ENCODE results near the gene NR0B2.
"Not testable (repeated sequence)": the region's sequence is repeated elsewhere in the genome, so short reads cannot be mapped to it uniquely, and the experiment has no call there.

Gene NR0B2

GRCh38 chr1:26949926-26950319 lies 36.1 kb upstream of the NR0B2 start:
- H3K36me3 ChIP-seq (ENCODE audit: insufficient read depth, low read length), result peaks cover 24% of the 10 kb centered on the region
- H3K27me3 ChIP-seq (ENCODE audit: control insufficient read depth in 1 of 2, insufficient read depth in 2 of 2, low read length in 2 of 2), result no peaks in the 10 kb centered on the region

GRCh38 chr1:26949266-26949925 lies 35.6 kb upstream of the NR0B2 start:
- Histone ChIP-seq H3K4me1 (ENCODE audit: insufficient read depth, low read length) (no peaks in the 10 kb centered on the region), H3K27me3 (ENCODE audit: control insufficient read depth in 1 of 2, insufficient read depth in 2 of 2, low read length in 2 of 2) (no peaks in the 10 kb centered on the region), H3K9me3 (ENCODE audit: low read length) (no peaks in the 10 kb centered on the region), H3K27ac (ENCODE audit: low read depth, low read length) (no peak overlapping the region), H3K4me3 (ENCODE audit: low read depth in 1 of 2, low read length in 2 of 2) (no peak overlapping the region), H3K9ac (ENCODE audit: low read length) (no peak overlapping the region), H3K36me3 (ENCODE audit: insufficient read depth, low read length) (peaks cover 24% of the 10 kb centered on the region)

More at GRCh38 chr1:26949926-26950319, 36.1 kb upstream of the NR0B2 start:
- Histone ChIP-seq H3K27ac (ENCODE audit: low read depth, low read length) (no peak overlapping the region), H3K4me3 (ENCODE audit: low read depth in 1 of 2, low read length in 2 of 2) (no peak overlapping the region), H3K4me1 (ENCODE audit: insufficient read depth, low read length) (no peaks in the 10 kb centered on the region), H3K9ac (ENCODE audit: low read length) (no peak overlapping the region), H3K9me3 (ENCODE audit: low read length) (no peaks in the 10 kb centered on the region)

GRCh38 chr1:26948725-26949057 lies 34.9 kb upstream of the NR0B2 start:
- not testable (repeated sequence) for H3K9ac ChIP-seq (ENCODE audit: low read length); H3K9me3 ChIP-seq (ENCODE audit: low read length); H3K4me1 ChIP-seq (ENCODE audit: insufficient read depth, low read length); H3K4me3 ChIP-seq (ENCODE audit: low read depth in 1 of 2, low read length in 2 of 2); H3K27ac ChIP-seq (ENCODE audit: low read depth, low read length); H3K27me3 ChIP-seq (ENCODE audit: control insufficient read depth in 1 of 2, insufficient read depth in 2 of 2, low read length in 2 of 2)
- H3K36me3 ChIP-seq (ENCODE audit: insufficient read depth, low read length), result peaks cover 25% of the 10 kb centered on the region

- no peak overlapping the region for H3K4me3 ChIP-seq (ENCODE audit: low read depth in 1 of 2, low read length in 2 of 2)
- H3K27ac ChIP-seq (ENCODE audit: low read depth, low read length), result no peak overlapping the region
- H3K4me1 ChIP-seq (ENCODE audit: insufficient read depth, low read length), result no peaks in the 10 kb centered on the region
- H3K27me3 ChIP-seq (ENCODE audit: control insufficient read depth in 1 of 2, insufficient read depth in 2 of 2, low read length in 2 of 2), result no peaks in the 10 kb centered on the region
- no peaks in the 10 kb centered on the region for H3K9me3 ChIP-seq (ENCODE audit: low read length)
- no peak overlapping the region for H3K9ac ChIP-seq (ENCODE audit: low read length)
- peaks cover 48% of the 10 kb centered on the region for H3K36me3 ChIP-seq (ENCODE audit: insufficient read depth, low read length)
These were observed 32.5 kb upstream of the NR0B2 start for GRCh38 chr1:26946270-26946669.

- H3K9me3 ChIP-seq (ENCODE audit: low read length), result no peaks in the 10 kb centered on the region
- H3K4me3 ChIP-seq (ENCODE audit: low read depth in 1 of 2, low read length in 2 of 2), result no peak overlapping the region
- H3K9ac ChIP-seq (ENCODE audit: low read length), result no peak overlapping the region
- H3K27ac ChIP-seq (ENCODE audit: low read depth, low read length), result no peak overlapping the region
- H3K36me3 ChIP-seq (ENCODE audit: insufficient read depth, low read length), result peaks cover 50% of the 10 kb centered on the region
- H3K4me1 ChIP-seq (ENCODE audit: insufficient read depth, low read length), result no peaks in the 10 kb centered on the region
- H3K27me3 ChIP-seq (ENCODE audit: control insufficient read depth in 1 of 2, insufficient read depth in 2 of 2, low read length in 2 of 2), result no peaks in the 10 kb centered on the region
These were observed 32.0 kb upstream of the NR0B2 start for GRCh38 chr1:26945728-26946127.

- H3K4me1 ChIP-seq (ENCODE audit: insufficient read depth, low read length), result no peaks in the 10 kb centered on the region
- H3K9me3 ChIP-seq (ENCODE audit: low read length), result no peaks in the 10 kb centered on the region
- no peak overlapping the region for H3K9ac ChIP-seq (ENCODE audit: low read length)
- H3K4me3 ChIP-seq (ENCODE audit: low read depth in 1 of 2, low read length in 2 of 2), result no peak overlapping the region
- peaks cover 50% of the 10 kb centered on the region for H3K36me3 ChIP-seq (ENCODE audit: insufficient read depth, low read length)
- H3K27ac ChIP-seq (ENCODE audit: low read depth, low read length), result no peak overlapping the region
- H3K27me3 ChIP-seq (ENCODE audit: control insufficient read depth in 1 of 2, insufficient read depth in 2 of 2, low read length in 2 of 2), result no peaks in the 10 kb centered on the region
These were observed 31.4 kb upstream of the NR0B2 start for GRCh38 chr1:26945138-26945537.

- no peak overlapping the region for H3K4me3 ChIP-seq (ENCODE audit: low read depth in 1 of 2, low read length in 2 of 2)
- no peak overlapping the region for H3K27ac ChIP-seq (ENCODE audit: low read depth, low read length)
- no peaks in the 10 kb centered on the region for H3K9me3 ChIP-seq (ENCODE audit: low read length)
- H3K4me1 ChIP-seq (ENCODE audit: insufficient read depth, low read length), result no peaks in the 10 kb centered on the region
- H3K36me3 ChIP-seq (ENCODE audit: insufficient read depth, low read length), result peaks cover 50% of the 10 kb centered on the region
- no peak overlapping the region for H3K9ac ChIP-seq (ENCODE audit: low read length)
- no peaks in the 10 kb centered on the region for H3K27me3 ChIP-seq (ENCODE audit: control insufficient read depth in 1 of 2, insufficient read depth in 2 of 2, low read length in 2 of 2)
These were observed 28.9 kb upstream of the NR0B2 start for GRCh38 chr1:26942656-26943055.

- H3K4me3 ChIP-seq (ENCODE audit: low read depth in 1 of 2, low read length in 2 of 2), result no peak overlapping the region
- no peaks in the 10 kb centered on the region for H3K27me3 ChIP-seq (ENCODE audit: control insufficient read depth in 1 of 2, insufficient read depth in 2 of 2, low read length in 2 of 2)
- no peak overlapping the region for H3K9ac ChIP-seq (ENCODE audit: low read length)
- no peaks in the 10 kb centered on the region for H3K4me1 ChIP-seq (ENCODE audit: insufficient read depth, low read length)
- no peaks in the 10 kb centered on the region for H3K9me3 ChIP-seq (ENCODE audit: low read length)
- no peak overlapping the region for H3K27ac ChIP-seq (ENCODE audit: low read depth, low read length)
- H3K36me3 ChIP-seq (ENCODE audit: insufficient read depth, low read length), result peaks cover 49% of the 10 kb centered on the region
These were observed 27.5 kb upstream of the NR0B2 start for GRCh38 chr1:26941311-26941710.

GRCh38 chr1:26938659-26939025 lies 24.9 kb upstream of the NR0B2 start:
- H3K9me3 ChIP-seq (ENCODE audit: low read length), result no peaks in the 10 kb centered on the region
- H3K4me1 ChIP-seq (ENCODE audit: insufficient read depth, low read length), result no peaks in the 10 kb centered on the region
- no peaks in the 10 kb centered on the region for H3K27me3 ChIP-seq (ENCODE audit: control insufficient read depth in 1 of 2, insufficient read depth in 2 of 2, low read length in 2 of 2)
- H3K9ac ChIP-seq (ENCODE audit: low read length), result no peak overlapping the region
- H3K27ac ChIP-seq (ENCODE audit: low read depth, low read length), result no peak overlapping the region
- no peak overlapping the region for H3K4me3 ChIP-seq (ENCODE audit: low read depth in 1 of 2, low read length in 2 of 2)
- H3K36me3 ChIP-seq (ENCODE audit: insufficient read depth, low read length), result peaks cover 33% of the 10 kb centered on the region

- Histone ChIP-seq H3K4me1 (ENCODE audit: insufficient read depth, low read length) (no peaks in the 10 kb centered on the region), H3K27ac (ENCODE audit: low read depth, low read length) (no peak overlapping the region), H3K4me3 (ENCODE audit: low read depth in 1 of 2, low read length in 2 of 2) (no peak overlapping the region), H3K36me3 (ENCODE audit: insufficient read depth, low read length) (peaks cover 28% of the 10 kb centered on the region), H3K9ac (ENCODE audit: low read length) (no peak overlapping the region), H3K27me3 (ENCODE audit: control insufficient read depth in 1 of 2, insufficient read depth in 2 of 2, low read length in 2 of 2) (no peaks in the 10 kb centered on the region), H3K9me3 (ENCODE audit: low read length) (no peaks in the 10 kb centered on the region)
These were observed 24.4 kb upstream of the NR0B2 start for GRCh38 chr1:26938004-26938658.

GRCh38 chr1:26936823-26937222 lies 23.0 kb upstream of the NR0B2 start:
- Histone ChIP-seq H3K27me3 (ENCODE audit: control insufficient read depth in 1 of 2, insufficient read depth in 2 of 2, low read length in 2 of 2) (no peaks in the 10 kb centered on the region), H3K27ac (ENCODE audit: low read depth, low read length) (no peak overlapping the region), H3K9me3 (ENCODE audit: low read length) (no peaks in the 10 kb centered on the region), H3K4me3 (ENCODE audit: low read depth in 1 of 2, low read length in 2 of 2) (no peak overlapping the region), H3K9ac (ENCODE audit: low read length) (no peak overlapping the region), H3K4me1 (ENCODE audit: insufficient read depth, low read length) (no peaks in the 10 kb centered on the region), H3K36me3 (ENCODE audit: insufficient read depth, low read length) (peaks cover 16% of the 10 kb centered on the region)

GRCh38 chr1:26932531-26932930 lies 18.8 kb upstream of the NR0B2 start:
- no peak overlapping the region for H3K27ac ChIP-seq (ENCODE audit: low read depth, low read length)
- H3K4me3 ChIP-seq (ENCODE audit: low read depth in 1 of 2, low read length in 2 of 2), result no peak overlapping the region
- no peaks in the 10 kb centered on the region for H3K27me3 ChIP-seq (ENCODE audit: control insufficient read depth in 1 of 2, insufficient read depth in 2 of 2, low read length in 2 of 2)
- no peak overlapping the region for H3K9ac ChIP-seq (ENCODE audit: low read length)
- H3K36me3 ChIP-seq (ENCODE audit: insufficient read depth, low read length), result peaks cover 19% of the 10 kb centered on the region
- H3K4me1 ChIP-seq (ENCODE audit: insufficient read depth, low read length), result no peaks in the 10 kb centered on the region
- no peaks in the 10 kb centered on the region for H3K9me3 ChIP-seq (ENCODE audit: low read length)

Data from muscle layer of colon (tissue), 2 donors.